IMR-90 (cell line): Measurements from ENCODE around the gene DOC2B. TPM values are rescaled to one million over a fixed set of nuclear protein-coding genes. Genes with fewer than 3 reads are reported as not detected.

ENCODE experiments used
- ATAC-seq: fragments of 200-7000 bp; cut with Tn5 transposase; 2 replicates; pipeline ENCODE4 v1.9.1; 2020; ENCODE audit warnings: low read depth, mild to moderate bottlenecking, moderate library complexity
- BruUV-seq: library from RNA; stranded (reverse); fragments of 400-500 nt; replicated peaks from 2 replicates; lab custom pipeline; 2021; lab: Mats Ljungman, UMichigan
- CTCF ChIA-PET: fragments of 300-600 bp; formaldehyde crosslinking; extraction: SDS; loops from one replicate; lab custom pipeline; 2021; ENCODE audit warnings: antibody characterized with exemption; lab: Yijun Ruan, JAX
- POLR2A ChIA-PET: fragments of 300-600 bp; sonication (Branson Sonifier 250); formaldehyde crosslinking; loops from one replicate; lab custom pipeline; 2022; ENCODE audit warnings: antibody characterized with exemption; ENCODE audit not compliant: unreplicated experiment; lab: Charles Lee
- DNase-seq: peaks from one replicate; pipeline ENCODE4 v3.0.0; 2013
- H2AFZ ChIP-seq: replicated peaks from 2 replicates; pipeline ENCODE3; 2013; ENCODE audit warnings: low read length, mild to moderate bottlenecking; ENCODE audit not compliant: poor library complexity
- H2AK5ac ChIP-seq: 2 replicates; pipeline ENCODE4 v1.6.1; 2013; ENCODE audit warnings: low read depth, low read length, inconsistent platforms
- H2AK9ac ChIP-seq: replicated peaks from 2 replicates; pipeline ENCODE3; 2013; ENCODE audit warnings: mild to moderate bottlenecking, low read depth, low read length, moderate library complexity; ENCODE audit not compliant: poor library complexity
- H2BK120ac ChIP-seq: 2 replicates; pipeline ENCODE4 v1.6.1; 2013; ENCODE audit warnings: low read depth, low read length, inconsistent platforms
- H2BK15ac ChIP-seq: 3 replicates; pipeline ENCODE4 v1.6.1; 2013; ENCODE audit warnings: low read depth, low read length, inconsistent platforms
- H2BK20ac ChIP-seq: 2 replicates; pipeline ENCODE4 v1.6.1; 2013; ENCODE audit warnings: low read depth, mild to moderate bottlenecking, inconsistent platforms, low read length, moderate library complexity
- H2BK5ac ChIP-seq: 2 replicates; pipeline ENCODE4 v1.6.1; 2013; ENCODE audit warnings: mild to moderate bottlenecking, low read depth, low read length, inconsistent platforms; ENCODE audit not compliant: poor library complexity, severe bottlenecking
- H3K14ac ChIP-seq: replicated peaks from 2 replicates; pipeline ENCODE4 v1.6.1; 2013; ENCODE audit warnings: low read depth, low read length, inconsistent platforms
- H3K18ac ChIP-seq: 2 replicates; pipeline ENCODE4 v1.6.1; 2013; ENCODE audit warnings: low read depth, low read length, control low read depth
- H3K23ac ChIP-seq: 2 replicates; pipeline ENCODE4 v1.6.1; 2013; ENCODE audit warnings: low read depth, low read length, inconsistent platforms
- H3K27ac ChIP-seq: 2 replicates; pipeline ENCODE4 v1.5.1; 2013; ENCODE audit warnings: mild to moderate bottlenecking, control low read depth, low read length; ENCODE audit not compliant: insufficient read depth
- H3K27me3 ChIP-seq: 2 replicates; pipeline ENCODE4 v1.6.1; 2013; ENCODE audit warnings: low read length; ENCODE audit not compliant: control insufficient read depth, insufficient read depth
- H3K36me3 ChIP-seq: 2 replicates; pipeline ENCODE4 v1.6.1; 2013; ENCODE audit warnings: low read length, mixed read lengths; ENCODE audit not compliant: control insufficient read depth, insufficient read depth
- H3K4ac ChIP-seq: 2 replicates; pipeline ENCODE4 v1.6.1; 2013; ENCODE audit warnings: low read depth, low read length, inconsistent platforms
- H3K4me1 ChIP-seq: 2 replicates; pipeline ENCODE4 v1.6.1; 2013; ENCODE audit warnings: low read length, mixed read lengths; ENCODE audit not compliant: control insufficient read depth, insufficient read depth
- H3K4me2 ChIP-seq: 2 replicates; pipeline ENCODE4 v1.6.1; 2013; ENCODE audit warnings: low read depth, mild to moderate bottlenecking, control low read depth, low read length, moderate library complexity
- H3K4me3 ChIP-seq: 2 replicates; pipeline ENCODE4 v1.5.1; 2013; ENCODE audit warnings: low read depth, mild to moderate bottlenecking, control low read depth, low read length, moderate library complexity; ENCODE audit not compliant: insufficient read depth
- H3K56ac ChIP-seq: 2 replicates; pipeline ENCODE4 v1.6.1; 2013; ENCODE audit warnings: low read length, inconsistent platforms; ENCODE audit not compliant: insufficient read depth; ENCODE audit errors: extremely low read depth
- H3K79me1 ChIP-seq, 2 experiments: 2 replicates each; pipeline ENCODE4 v1.6.1; 2013; ENCODE audit warnings: low read length in 2 of 2, inconsistent platforms in 1 of 2, low read depth in 1 of 2
- H3K9ac ChIP-seq: 2 replicates; pipeline ENCODE4 v1.6.1; 2013; ENCODE audit warnings: low read depth, low read length, control low read depth
- H3K9me1 ChIP-seq: 2 replicates; pipeline ENCODE4 v1.6.1; 2013; ENCODE audit warnings: low read length, inconsistent platforms; ENCODE audit not compliant: insufficient read depth
- H3K9me3 ChIP-seq: 2 replicates; pipeline ENCODE4 v1.6.1; 2013; ENCODE audit warnings: low read length; ENCODE audit not compliant: control insufficient read depth, insufficient read depth
- H4K20me1 ChIP-seq: 2 replicates; pipeline ENCODE4 v1.6.1; 2013; ENCODE audit warnings: low read length, inconsistent platforms; ENCODE audit not compliant: insufficient read depth
- H4K5ac ChIP-seq: 2 replicates; pipeline ENCODE4 v1.6.1; 2013; ENCODE audit warnings: mild to moderate bottlenecking, low read depth, low read length, control low read depth
- H4K8ac ChIP-seq, 2 experiments: 2 replicates each; pipeline ENCODE4 v1.6.1; 2013; ENCODE audit warnings: low read depth in 2 of 2, low read length in 2 of 2, control low read depth in 1 of 2, inconsistent platforms in 1 of 2
- H4K91ac ChIP-seq: 2 replicates; pipeline ENCODE4 v1.6.1; 2013; ENCODE audit warnings: low read depth, low read length, inconsistent platforms; ENCODE audit not compliant: insufficient read depth
- POLR2A ChIP-seq: IDR thresholded peaks from 2 replicates; pipeline ENCODE4 v1.6.1; 2012; ENCODE audit warnings: mild to moderate bottlenecking, low read depth, low read length
- WGBS, 2 experiments: methylation state at CpG; one replicate each; pipeline versions ENCODE4 v1.1.5 to v1.1.7; 2013; ENCODE audit warnings: missing lambda C conversion rate in 2 of 2; ENCODE audit not compliant: insufficient read length in 1 of 2; ENCODE audit errors: extremely low coverage in 2 of 2; 5-methylcytosine and 5-hydroxymethylcytosine counted together
- dilution Hi-C: fragments of 300-500 bp; cut with HindIII; formaldehyde crosslinking; loops from one replicate; pipeline ENCODE4 v1.14.3; 2018; ENCODE audit warnings: low sequenced_read_pairs; ENCODE audit not compliant: unreplicated experiment
- in situ Hi-C: fragments of 300-500 bp; cut with MboI; formaldehyde crosslinking; loops from 3 replicates; pipeline ENCODE4 v1.14.3; 2019; ENCODE audit warnings: low sequenced_read_pairs, inconsistent platforms, mixed read lengths
- intact Hi-C: fragments of 100-400 bp; cut with micrococcal nuclease; formaldehyde crosslinking; loops from 2 replicates; pipeline ENCODE4 v1.10.0; 2022
- polyA plus RNA-seq, 3 experiments: library from polyadenylated mRNA; depleted of rRNA; stranded (reverse); fragments of >200 nt; gene quantifications; 2 replicates each; pipeline ENCODE4 v1.2.3, GENCODE V29; 2012; ENCODE audit warnings: low replicate concordance in 1 of 3
- total RNA-seq: library from RNA; depleted of rRNA; stranded (reverse); fragments of >200 nt; gene quantifications from 2 replicates; pipeline ENCODE4 v1.2.3, GENCODE V29; 2012

DOC2B gene
- total and polyA plus RNA-seq, 2 of the 4 experiments (the other 2 are of a cell fraction) = not detected

DNA sequence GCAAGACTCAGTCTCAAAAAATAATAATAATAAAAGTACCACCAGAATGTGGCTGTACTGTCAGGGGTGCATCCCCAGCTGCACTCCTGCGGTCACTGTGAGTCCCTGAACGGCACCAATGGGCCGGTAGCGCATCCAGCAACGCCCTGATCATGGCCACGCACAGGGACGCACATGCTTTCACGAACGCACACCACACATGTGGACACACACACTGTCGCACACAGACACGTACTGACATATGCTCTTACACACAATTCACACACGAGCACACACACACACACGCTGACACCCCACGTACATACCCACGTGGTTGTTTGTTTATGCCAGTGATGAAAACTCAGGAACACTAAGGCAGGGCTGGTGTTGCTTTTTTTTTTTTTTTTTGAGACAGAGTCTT, 21.8 kb downstream of the DOC2B start:
- CTCF ChIA-PET = no interaction called here
- Histone ChIP-seq H3K27me3 (peaks cover 22% of the 10 kb centered on the region), H4K20me1 (no peaks in the 10 kb centered on the region), H3K23ac (no peak overlapping the region), H3K4me1 (no peaks in the 10 kb centered on the region), H3K4me2 (no peak overlapping the region), H2BK120ac (no peak overlapping the region), H3K79me1 (no peaks in the 10 kb centered on the region), H3K18ac (no peak overlapping the region), H4K91ac (no peak overlapping the region), H3K14ac (no peak overlapping the region), H2BK5ac (no peak overlapping the region), H4K8ac (no peak overlapping the region), H3K4me3 (no peak overlapping the region), H3K9me1 (no peaks in the 10 kb centered on the region), H4K5ac (no peak overlapping the region), H3K36me3 (no peaks in the 10 kb centered on the region; the same call in 1 of the 2 replicates), H3K9me3 (no peaks in the 10 kb centered on the region), H3K9ac (no peak overlapping the region), H2AK9ac (no peak overlapping the region), H2BK15ac (no peak overlapping the region), H2AFZ (no peak overlapping the region), H3K56ac (no peak overlapping the region), H2BK20ac (no peak overlapping the region), H3K27ac (no peak overlapping the region), H3K4ac (no peak overlapping the region), H2AK5ac (no peak overlapping the region)
- POLR2A ChIA-PET = no interaction called here
- no peak for TF ChIP-seq POLR2A
- dilution Hi-C loops = no loop called here
- DNase-seq = no peak
- ATAC-seq = no peak
- WGBS, 2 experiments = 100% methylated on average over 1 of the region's 15 CpGs; no CpG with 5 or more reads in 1 of the 2 experiments
- in situ Hi-C loops = no loop called here
- intact Hi-C loops = no loop called here
- no TSS peak for BruUV-seq
